GM19324 (cell line): ENCODE measurements around the gene TLR9.

ENCODE experiments used
- ATAC-seq: cut with Tn5 transposase; IDR thresholded peaks from one replicate; pipeline ENCODE4 v1.9.1; 2021; ENCODE audit warnings: mild to moderate bottlenecking, moderate library complexity; ENCODE audit not compliant: unreplicated experiment, low FRiP score

Gene TLR9

GRCh38 chr3:52198643-52199608, 26.5 kb downstream of the TLR9 start:
- ATAC-seq, result no peak

GRCh38 chr3:52197842-52198625, 27.4 kb downstream of the TLR9 start, which contains the start of gene ALAS1:
ALAS1 (plus strand) TSS chr3:52198160; CDS start chr3:52199242, 1,082 bp downstream.
- ATAC-seq, result peak; percentile 85

GRCh38 chr3:52197499-52197841, 28.0 kb downstream of the TLR9 start:
- no peak for ATAC-seq

- no peak for ATAC-seq
Observed at GRCh38 chr3:52196977-52197376, 28.5 kb downstream of the TLR9 start.

GRCh38 chr3:52195823-52196331, 29.6 kb downstream of the TLR9 start:
- no peak for ATAC-seq

- no peak for ATAC-seq
Observed at GRCh38 chr3:52195291-52195597, 30.2 kb downstream of the TLR9 start.

GRCh38 chr3:52194485-52195290, 30.8 kb downstream of the TLR9 start:
- ATAC-seq, result no peak

- ATAC-seq, result no peak
Observed at GRCh38 chr3:52193065-52193464, 32.4 kb downstream of the TLR9 start.

GRCh38 chr3:52191663-52192062, 33.8 kb downstream of the TLR9 start:
- no peak for ATAC-seq

- no peak for ATAC-seq
Observed at GRCh38 chr3:52190294-52191074, 35.0 kb downstream of the TLR9 start.

GRCh38 chr3:52188556-52188955, 36.9 kb downstream of the TLR9 start:
- no peak for ATAC-seq

GRCh38 chr3:52186729-52187128, 38.7 kb downstream of the TLR9 start:
- no peak for ATAC-seq

GRCh38 chr3:52185837-52186236, 39.6 kb downstream of the TLR9 start:
- no peak for ATAC-seq

GRCh38 chr3:52185311-52185710, 40.1 kb downstream of the TLR9 start:
- no peak for ATAC-seq

GRCh38 chr3:52184690-52185089, 40.8 kb downstream of the TLR9 start:
- no peak for ATAC-seq

- ATAC-seq, result no peak
Observed at GRCh38 chr3:52183786-52184445, 41.5 kb downstream of the TLR9 start.

- no peak for ATAC-seq
Observed at GRCh38 chr3:52182691-52183090, 42.8 kb downstream of the TLR9 start.

- no peak for ATAC-seq
Observed at GRCh38 chr3:52182196-52182595, 43.2 kb downstream of the TLR9 start.

- no peak for ATAC-seq
Observed at GRCh38 chr3:52181543-52181942, 43.9 kb downstream of the TLR9 start.
